Measurements from ENCODE around the gene IL20RA. TPM values are rescaled to one million over a fixed set of nuclear protein-coding genes. Genes with fewer than 3 reads are reported as not detected.

The IL20RA gene
- total and polyA plus RNA-seq, 2 of the 13 experiments (the other 11 are each of a cell fraction or from before 2014, with no cell fraction given): not detected

GRCh38 chr6:136952714-136953260 is 92.0 kb downstream of the IL20RA start:
- no peak overlapping the region for H3K4me3 ChIP-seq (replicated peaks in 1 of 3; ENCODE audit: insufficient read depth in 1 of 3, low read depth in 2 of 3, low read length in 3 of 3)
- DNase-seq (ENCODE audit: low spot score): no peak
- no peak overlapping the region for H3K4me2 ChIP-seq (ENCODE audit: low read depth, low read length)
- H4K20me1 ChIP-seq (ENCODE audit: insufficient read depth, low read length): no peaks in the 10 kb centered on the region
- peaks cover 0 to 12% of the 10 kb centered on the region in 2 experiments; a peak in 2 of 5 replicates for H3K27me3 ChIP-seq (ENCODE audit: control insufficient read depth in 1 of 2, insufficient read depth in 2 of 2, low read length in 2 of 2)
- 27% methylated on average over 7 of the region's 7 CpGs for WGBS (ENCODE audit: low lambda C conversion rate)
- no peak overlapping the region for H3K27ac ChIP-seq (ENCODE audit: extremely low read length, insufficient read depth, low read length)
- no peaks in the 10 kb centered on the region for H3K4me1 ChIP-seq (ENCODE audit: insufficient read depth, low read length)
- no peak for TF ChIP-seq POLR2A (IDR thresholded peaks at IDR 0.05; ENCODE audit: insufficient read depth in 1 of 2, low read depth in 2 of 2, low read length in 2 of 2)
- no peak for TF ChIP-seq HINFP (CRISPR knock-in tag; IDR thresholded peaks at IDR 0.05; ENCODE audit: low read depth)
- TF ChIP-seq GRHL1 (CRISPR knock-in tag; conservative IDR thresholded peaks at IDR 0.05): no peak
- TF ChIP-seq HOXA3 (CRISPR knock-in tag; IDR thresholded peaks at IDR 0.05): no peak
- no peak for TF ChIP-seq E2F1 (CRISPR knock-in tag; IDR thresholded peaks at IDR 0.05)
- TF ChIP-seq POLR2G (IDR thresholded peaks at IDR 0.05; ENCODE audit: low read depth, low read length): no peak
- no peaks in the 10 kb centered on the region for H3K9me3 ChIP-seq (ENCODE audit: low read length)
- no peaks in the 10 kb centered on the region for H3K79me2 ChIP-seq (ENCODE audit: insufficient read depth, low read length)
- no peaks in the 10 kb centered on the region for H3K36me3 ChIP-seq (replicated peaks in 1 of 2; ENCODE audit: control insufficient read depth in 1 of 2, insufficient read depth in 2 of 2, low read length in 2 of 2)
- no peak for FAIRE-seq
- BruUV-seq (replicated peaks): no TSS peak
- intact Hi-C loops (cut with micrococcal nuclease; ENCODE audit: unreplicated experiment) (no loop called here), in situ Hi-C loops (cut with HindIII; ENCODE audit: extremely low pct_ligation_motif_present, low pct_unique_long_range_greater_than_20kb) (loop anchor here (25.0 kb wide), 1 partner anchor 685 kb away; no protein-coding TSS in a partner anchor)
- H2AFZ ChIP-seq (ENCODE audit: low read length): no peak overlapping the region
- POLR2A ChIA-PET: no interaction called here
- no peak overlapping the region for H3K9ac ChIP-seq (ENCODE audit: insufficient read depth, low read depth, low read length)
- CTCF ChIA-PET (ENCODE audit: low intra/inter-chr PET ratio, low total read pairs): no interaction called here
- ATAC-seq: no peak
